Mesenchymal stem cell (in vitro differentiated cells and primary cell): ENCODE results near the gene UBASH3B.

Experiments used
- DNase-seq: peaks from one replicate; pipeline ENCODE4 v3.0.0-alpha.2; 2013
- H2AFZ ChIP-seq: one replicate; pipeline ENCODE4 v1.6.1; 2013; ENCODE audit warnings: low read depth, mild to moderate bottlenecking, control low read depth, inconsistent platforms, low read length, moderate library complexity
- H2AK5ac ChIP-seq: 2 replicates; pipeline ENCODE4 v1.6.1; 2013; ENCODE audit warnings: low read length, moderate library complexity, mild to moderate bottlenecking, inconsistent platforms; ENCODE audit not compliant: severe bottlenecking
- H2BK120ac ChIP-seq: one replicate; pipeline ENCODE4 v1.6.1; 2013; ENCODE audit warnings: low read depth, mild to moderate bottlenecking, inconsistent platforms, low read length, moderate library complexity
- H2BK12ac ChIP-seq, 2 experiments: one replicate each; pipeline ENCODE4 v1.6.1; 2013; ENCODE audit warnings: inconsistent platforms in 2 of 2, low read length in 2 of 2, mild to moderate bottlenecking in 2 of 2, moderate library complexity in 2 of 2, control low read depth in 1 of 2
- H2BK15ac ChIP-seq: one replicate; pipeline ENCODE4 v1.6.1; 2013; ENCODE audit warnings: mild to moderate bottlenecking, low read depth, inconsistent platforms; ENCODE audit not compliant: poor library complexity, severe bottlenecking
- H2BK5ac ChIP-seq: 2 replicates; pipeline ENCODE4 v1.6.1; 2013; ENCODE audit warnings: low read depth, mild to moderate bottlenecking, low read length, control low read depth, inconsistent platforms; ENCODE audit not compliant: poor library complexity, severe bottlenecking
- H3K14ac ChIP-seq, 2 experiments: one replicate each; pipeline ENCODE4 v1.6.1; 2013; ENCODE audit warnings: inconsistent platforms in 2 of 2, low read length in 2 of 2, control low read depth in 1 of 2, mild to moderate bottlenecking in 1 of 2, moderate library complexity in 1 of 2
- H3K18ac ChIP-seq, 2 experiments: one replicate each; pipeline ENCODE4 v1.6.1; 2013; ENCODE audit warnings: inconsistent platforms in 2 of 2, low read length in 2 of 2, control low read depth in 1 of 2, low read depth in 1 of 2, mild to moderate bottlenecking in 1 of 2
- H3K23ac ChIP-seq, 2 experiments: one replicate each; pipeline ENCODE4 v1.6.1; 2013; ENCODE audit warnings: inconsistent platforms in 2 of 2, low read length in 2 of 2, mild to moderate bottlenecking in 2 of 2, moderate library complexity in 2 of 2, control low read depth in 1 of 2
- H3K27ac ChIP-seq: 2 replicates; pipeline ENCODE4 v1.5.1; 2013; ENCODE audit warnings: mild to moderate bottlenecking, moderate library complexity, low read length, control low read depth, inconsistent platforms; ENCODE audit not compliant: poor library complexity, severe bottlenecking
- H3K27me3 ChIP-seq, 2 experiments: 2 replicates each; pipeline versions ENCODE4 v1.6.1 to v1.7.0; 2013; ENCODE audit warnings: low read length in 2 of 2, mild to moderate bottlenecking in 2 of 2, moderate library complexity in 2 of 2, control low read depth in 1 of 2, inconsistent platforms in 1 of 2; ENCODE audit not compliant: control insufficient read depth in 1 of 2, insufficient read depth in 1 of 2
- H3K36me3 ChIP-seq, 2 experiments: 2 replicates each; pipeline versions ENCODE4 v1.6.1 to v1.7.0; 2013; ENCODE audit warnings: low read length in 2 of 2, control low read depth in 1 of 2, inconsistent platforms in 1 of 2, low read depth in 1 of 2, mild to moderate bottlenecking in 1 of 2; ENCODE audit not compliant: insufficient read depth in 2 of 2, control insufficient read depth in 1 of 2
- H3K4ac ChIP-seq, 2 experiments: one replicate each; pipeline ENCODE4 v1.6.1; 2013; ENCODE audit warnings: inconsistent platforms in 2 of 2, low read length in 2 of 2, mild to moderate bottlenecking in 2 of 2, moderate library complexity in 2 of 2, control low read depth in 1 of 2, low read depth in 1 of 2
- H3K4me1 ChIP-seq: 2 replicates; pipeline ENCODE4 v1.6.1; 2013; ENCODE audit warnings: low read depth, low read length, control low read depth; ENCODE audit not compliant: control insufficient read depth, insufficient read depth
- H3K4me2 ChIP-seq: 2 replicates; pipeline ENCODE4 v1.6.1; 2013; ENCODE audit warnings: low read length, mild to moderate bottlenecking, inconsistent platforms; ENCODE audit not compliant: poor library complexity, severe bottlenecking
- H3K4me3 ChIP-seq, 2 experiments: 2 replicates each; pipeline versions ENCODE4 v1.5.1 to v1.7.0; 2013; ENCODE audit warnings: low read length in 2 of 2, mild to moderate bottlenecking in 2 of 2, control low read depth in 1 of 2, low read depth in 1 of 2; ENCODE audit not compliant: insufficient read depth in 1 of 2
- H3K79me1 ChIP-seq: replicated peaks from 2 replicates; pipeline ENCODE4 v1.6.1; 2013; ENCODE audit warnings: mild to moderate bottlenecking, control low read depth, low read length, inconsistent platforms; ENCODE audit not compliant: poor library complexity, severe bottlenecking
- H3K9ac ChIP-seq: 2 replicates; pipeline ENCODE4 v1.7.0; 2013; ENCODE audit warnings: mild to moderate bottlenecking, low read length, moderate library complexity
- H3K9me3 ChIP-seq: 2 replicates; pipeline ENCODE4 v1.7.0; 2013; ENCODE audit warnings: mild to moderate bottlenecking, low read length; ENCODE audit not compliant: control insufficient read depth
- H4K8ac ChIP-seq: one replicate; pipeline ENCODE4 v1.6.1; 2013; ENCODE audit warnings: inconsistent platforms, mild to moderate bottlenecking, low read length, moderate library complexity
- H4K91ac ChIP-seq: one replicate; pipeline ENCODE4 v1.6.1; 2013; ENCODE audit warnings: mild to moderate bottlenecking, low read length, inconsistent platforms
- WGBS: methylation state at CpG from one replicate; pipeline ENCODE4 v1.1.7; 2013; ENCODE audit warnings: mixed read lengths; 5-methylcytosine and 5-hydroxymethylcytosine counted together

UBASH3B gene

DNA sequence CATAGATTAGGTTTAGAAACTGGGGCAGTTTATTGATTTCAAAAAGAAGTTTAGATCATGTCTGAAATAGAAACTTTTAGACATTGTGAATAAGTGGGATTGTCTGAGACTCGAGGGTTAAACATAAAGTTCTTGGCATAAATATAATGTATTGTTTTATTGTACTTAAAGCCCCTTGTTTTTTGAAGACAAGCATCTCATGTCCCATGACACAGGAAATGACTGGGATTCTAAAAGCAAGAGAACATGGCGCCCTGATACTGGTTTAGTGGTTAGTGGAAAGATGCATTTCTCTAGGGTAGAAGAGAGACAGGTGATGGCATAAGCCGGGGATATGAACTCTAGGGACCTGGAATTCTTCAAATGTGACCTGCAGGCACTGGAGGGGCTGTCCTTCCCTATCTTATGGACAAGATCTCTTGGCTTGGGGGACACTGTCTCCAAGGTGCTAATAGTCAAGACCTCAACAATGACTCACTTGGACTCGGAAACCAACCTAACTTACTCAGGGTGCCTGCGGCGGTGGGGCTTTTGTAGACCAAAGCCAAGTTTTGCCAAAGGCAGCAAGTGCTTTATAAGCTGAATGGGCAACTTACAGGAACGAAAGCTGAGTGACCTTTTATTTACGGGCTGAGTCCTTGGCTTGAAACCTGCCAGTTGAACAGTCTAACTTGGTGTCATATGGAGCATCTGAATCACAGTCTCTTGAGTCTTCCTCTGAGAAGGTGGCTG lies 48.2 kb downstream of the UBASH3B start:
- Histone ChIP-seq H3K4me1 (peaks cover 6% of the 10 kb centered on the region), H4K91ac (no peak overlapping the region), H3K18ac (no peak overlapping the region), H3K27ac (no peak overlapping the region), H3K9me3 (no peaks in the 10 kb centered on the region), H4K8ac (no peak overlapping the region), H2BK15ac (no peak overlapping the region), H3K4me3 (no peak overlapping the region), H3K9ac (no peak overlapping the region), H3K4me2 (no peak overlapping the region), H2BK5ac (no peak overlapping the region), H2BK120ac (no peak overlapping the region), H3K14ac (no peak overlapping the region), H3K36me3 (peaks cover 0 to 7% of the 10 kb centered on the region in 2 experiments), H3K4ac (no peak overlapping the region), H3K23ac (no peak overlapping the region), H2BK12ac (no peak overlapping the region), H3K79me1 (peaks cover 2% of the 10 kb centered on the region), H3K27me3 (no peaks in the 10 kb centered on the region), H2AK5ac (peak overlapping the region; percentile 79), H2AFZ (no peak overlapping the region)
- WGBS = 91% methylated on average over 8 of the region's 8 CpGs
- no peak for DNase-seq

DNA sequence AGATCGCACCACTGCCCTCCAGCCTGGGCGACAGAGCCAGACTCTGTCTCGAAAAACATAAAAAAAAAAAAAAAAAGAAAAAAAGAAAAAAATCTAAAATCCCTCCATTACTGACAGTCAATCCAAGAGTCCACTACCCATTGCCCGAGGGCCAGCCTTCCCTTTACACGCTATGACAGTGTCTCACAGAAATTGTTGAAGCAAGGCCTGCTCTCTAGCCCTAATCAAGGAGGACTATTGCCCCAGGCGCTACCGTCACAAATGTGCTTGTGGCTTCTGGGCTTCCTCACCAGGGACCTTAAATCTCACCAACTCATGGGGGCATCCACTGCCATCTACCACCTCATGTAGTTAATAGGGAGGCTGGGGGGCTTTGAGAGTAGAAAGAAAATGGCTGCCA lies 49.9 kb downstream of the UBASH3B start:
- H3K79me1 ChIP-seq = peaks cover 2% of the 10 kb centered on the region
- H2BK15ac ChIP-seq = no peak overlapping the region
- H3K27ac ChIP-seq = peak overlapping the region; percentile 5
- no peaks in the 10 kb centered on the region for H3K9me3 ChIP-seq
- peak overlapping the region; percentile 58 to 63 for H3K4ac ChIP-seq
- WGBS = 99% methylated on average over 6 of the region's 7 CpGs
- H3K36me3 ChIP-seq = peaks cover 0 to 7% of the 10 kb centered on the region in 2 experiments
- H4K91ac ChIP-seq = peak overlapping the region; percentile 14
- no peak overlapping the region for H3K4me3 ChIP-seq
- no peak overlapping the region for H3K4me2 ChIP-seq
- no peak overlapping the region for H2BK5ac ChIP-seq
- no peak overlapping the region for H3K14ac ChIP-seq
- H2BK120ac ChIP-seq = no peak overlapping the region
- peak overlapping the region in 1 of 2 experiments; percentile 0 for H3K18ac ChIP-seq
- H3K9ac ChIP-seq = no peak overlapping the region
- H2AK5ac ChIP-seq = peak overlapping the region; percentile 21
- DNase-seq = no peak
- no peak overlapping the region for H4K8ac ChIP-seq
- H2BK12ac ChIP-seq = no peak overlapping the region
- H3K4me1 ChIP-seq = peaks cover 11% of the 10 kb centered on the region
- no peak overlapping the region for H3K23ac ChIP-seq
- H3K27me3 ChIP-seq = no peaks in the 10 kb centered on the region
- no peak overlapping the region for H2AFZ ChIP-seq

DNA sequence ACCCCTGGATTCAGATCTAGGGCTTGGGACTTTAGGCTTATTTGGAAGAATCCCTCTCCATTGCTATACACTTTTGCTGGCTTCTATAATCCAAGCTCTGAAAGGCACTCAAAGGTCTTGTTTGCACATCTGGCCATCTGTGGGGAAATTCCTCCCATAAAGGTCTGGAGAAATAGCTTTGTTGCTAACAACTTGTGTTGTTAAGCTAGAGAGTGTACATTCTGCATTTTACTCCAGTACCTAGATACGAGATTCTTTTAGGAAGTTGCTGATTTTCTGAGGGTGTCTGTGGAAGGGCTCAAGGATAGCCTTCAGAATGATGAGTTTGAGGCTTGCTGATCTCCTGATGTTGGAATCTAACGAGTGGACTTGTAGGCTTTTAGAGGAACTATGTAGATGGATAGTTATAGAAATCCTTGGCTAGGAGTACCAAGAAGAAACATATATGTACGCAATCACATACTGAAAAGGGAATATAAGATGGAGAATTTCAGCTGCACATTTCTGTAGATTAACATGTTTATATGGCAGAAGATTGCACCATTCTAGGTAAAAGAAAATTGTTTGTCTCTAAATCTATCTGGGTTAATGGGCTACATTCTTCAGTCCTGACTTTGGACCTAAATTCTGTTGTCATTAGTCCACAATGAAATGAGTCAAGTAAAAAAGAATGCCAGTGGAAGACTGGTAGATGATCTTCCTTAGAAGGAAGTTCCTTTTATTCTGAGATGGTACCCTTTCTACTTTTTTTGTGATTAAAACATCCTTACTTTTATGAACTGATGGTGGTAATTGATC lies 51.0 kb downstream of the UBASH3B start:
- H3K4me1 ChIP-seq = peaks cover 14% of the 10 kb centered on the region
- no peak overlapping the region for H2BK12ac ChIP-seq
- no peaks in the 10 kb centered on the region for H3K9me3 ChIP-seq
- 63% methylated on average over 2 of the region's 3 CpGs for WGBS
- H3K9ac ChIP-seq = peak overlapping the region; percentile 62
- H2AK5ac ChIP-seq = peak overlapping the region; percentile 34
- no peak overlapping the region for H3K18ac ChIP-seq
- no peak overlapping the region for H3K4me2 ChIP-seq
- H3K4me3 ChIP-seq = no peak overlapping the region
- H3K27ac ChIP-seq = peak overlapping the region; percentile 91
- no peak overlapping the region for H2AFZ ChIP-seq
- no peak overlapping the region for H4K91ac ChIP-seq
- H3K79me1 ChIP-seq = peaks cover 5% of the 10 kb centered on the region
- H4K8ac ChIP-seq = no peak overlapping the region
- peak; percentile 90 for DNase-seq
- H3K4ac ChIP-seq = no peak overlapping the region
- H2BK120ac ChIP-seq = no peak overlapping the region
- H3K23ac ChIP-seq = no peak overlapping the region
- H3K36me3 ChIP-seq = peaks cover 0 to 7% of the 10 kb centered on the region in 2 experiments
- H3K14ac ChIP-seq = no peak overlapping the region
- no peak overlapping the region for H2BK15ac ChIP-seq
- no peak overlapping the region for H2BK5ac ChIP-seq
- H3K27me3 ChIP-seq = no peaks in the 10 kb centered on the region

DNA sequence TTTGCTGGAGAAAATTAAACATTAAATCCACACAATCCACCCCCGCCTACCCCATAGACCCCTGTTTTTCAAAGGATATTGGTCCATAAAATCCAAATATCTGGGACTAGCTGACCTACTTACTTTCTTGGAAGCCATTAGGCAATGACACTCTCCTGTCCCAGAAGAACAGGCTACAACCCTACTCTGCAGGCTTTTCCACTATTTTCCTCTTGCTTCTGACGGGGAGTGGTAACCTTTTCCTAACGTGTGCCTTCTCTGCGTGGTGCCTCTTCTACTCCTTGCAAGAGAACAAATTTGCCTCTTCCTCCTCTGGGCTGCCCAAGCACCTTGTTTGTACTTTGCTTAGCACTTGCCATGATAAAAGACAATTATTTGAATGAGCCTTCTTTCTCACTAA lies 51.6 kb downstream of the UBASH3B start:
- H3K14ac ChIP-seq = no peak overlapping the region
- peak overlapping the region; percentile 50 for H2BK120ac ChIP-seq
- H3K4ac ChIP-seq = no peak overlapping the region
- no peak overlapping the region for H3K4me2 ChIP-seq
- H3K9me3 ChIP-seq = no peaks in the 10 kb centered on the region
- H4K91ac ChIP-seq = peak overlapping the region; percentile 2
- H3K27me3 ChIP-seq = no peaks in the 10 kb centered on the region
- no peak overlapping the region for H2AFZ ChIP-seq
- H2AK5ac ChIP-seq = peak overlapping the region; percentile 94
- peak overlapping the region; percentile 5 for H3K9ac ChIP-seq
- H2BK12ac ChIP-seq = peak overlapping the region in 1 of 2 experiments; percentile 28
- H3K4me3 ChIP-seq = no peak overlapping the region
- H3K23ac ChIP-seq = no peak overlapping the region
- H3K18ac ChIP-seq = peak overlapping the region in 1 of 2 experiments; percentile 70
- peak overlapping the region; percentile 91 for H3K27ac ChIP-seq
- H2BK15ac ChIP-seq = no peak overlapping the region
- peak overlapping the region; percentile 34 for H2BK5ac ChIP-seq
- no peak for DNase-seq
- peaks cover 5% of the 10 kb centered on the region for H3K79me1 ChIP-seq
- WGBS = 68% methylated on average over 4 of the region's 4 CpGs
- peaks cover 14% of the 10 kb centered on the region for H3K4me1 ChIP-seq
- H4K8ac ChIP-seq = peak overlapping the region; percentile 83
- peaks cover 0 to 7% of the 10 kb centered on the region in 2 experiments for H3K36me3 ChIP-seq
